T-cell (primary cell): ENCODE measurements around the gene SYNGR4. TPM values are rescaled to one million over a fixed set of nuclear protein-coding genes. Genes with fewer than 3 reads are reported as not detected.

Source experiments
- ATAC-seq, 4 experiments: fragments of 200-7000 bp in 3 of 4; fragments of 150-1000 bp in 1 of 4; cut with Tn5 transposase; replicated peaks in 1 of 4; 1 replicate in 3 of 4; 2 replicates in 1 of 4; pipeline ENCODE4 v1.10.0; 2021; ENCODE audit warnings: moderate library complexity in 3 of 4, mild to moderate bottlenecking in 2 of 4, moderate number of reproducible peaks in 1 of 4
- CTCF ChIA-PET, 2 donors: fragments of 300-600 bp; sonication (Branson Sonifier 250); formaldehyde crosslinking; loops; one replicate each; lab custom pipeline; 2022; ENCODE audit warnings: antibody characterized with exemption in 2 of 2; lab: Charles Lee
- POLR2A ChIA-PET, 2 donors: fragments of 300-600 bp; sonication (Branson Sonifier 250); formaldehyde crosslinking; loops; one replicate each; lab custom pipeline; 2022; ENCODE audit warnings: antibody characterized with exemption in 2 of 2; lab: Charles Lee
- DNase-seq, 35 experiments: peaks; one replicate each; pipeline versions ENCODE4 v3.0.0 to v3.0.0-alpha.2; 2013 to 2023
- H3K27ac ChIP-seq: one replicate; pipeline ENCODE4 v1.5.1; 2013; ENCODE audit warnings: low read length
- H3K27me3 ChIP-seq, 2 experiments: replicated peaks in 1 of 2; 1 replicate in 1 of 2; 2 replicates in 1 of 2; pipeline versions ENCODE4 v1.6.1 to v1.7.0; 2013; ENCODE audit warnings: low read length in 1 of 2, mixed read lengths in 1 of 2; ENCODE audit not compliant: control insufficient read depth in 2 of 2, insufficient read depth in 2 of 2; ENCODE audit errors: extremely low read depth in 1 of 2
- H3K36me3 ChIP-seq, 2 donors: 1 replicate in 1 of 2; 2 replicates in 1 of 2; pipeline versions ENCODE4 v1.6.1 to v1.7.0; 2013; ENCODE audit warnings: low read length in 1 of 2; ENCODE audit not compliant: control insufficient read depth in 2 of 2, insufficient read depth in 1 of 2; ENCODE audit errors: extremely low read depth in 1 of 2
- H3K4me1 ChIP-seq, 2 experiments: 1 replicate in 1 of 2; 2 replicates in 1 of 2; pipeline versions ENCODE4 v1.6.1 to v1.7.0; 2013; ENCODE audit warnings: low read length in 2 of 2, mixed read lengths in 1 of 2; ENCODE audit not compliant: insufficient read depth in 2 of 2, control insufficient read depth in 1 of 2; ENCODE audit errors: extremely low read depth in 1 of 2
- H3K4me3 ChIP-seq, 2 donors: 1 replicate in 1 of 2; 2 replicates in 1 of 2; pipeline versions ENCODE4 v1.5.1 to v1.7.0; 2013; ENCODE audit warnings: mild to moderate bottlenecking in 2 of 2, low read length in 1 of 2, moderate library complexity in 1 of 2; ENCODE audit not compliant: control insufficient read depth in 1 of 2; ENCODE audit errors: extremely low read depth in 1 of 2
- H3K9me3 ChIP-seq: 2 replicates; pipeline ENCODE4 v1.7.0; 2013
- H3K27ac Mint-ChIP-seq, 2 donors: one replicate each; pipeline ENCODE4 v1.8.0; 2020 to 2021; ENCODE audit warnings: mild to moderate bottlenecking in 2 of 2, mixed read lengths in 2 of 2
- H3K27me3 Mint-ChIP-seq, 2 donors: one replicate each; pipeline ENCODE4 v1.8.0; 2021 to 2022; ENCODE audit warnings: mixed read lengths in 2 of 2
- H3K36me3 Mint-ChIP-seq: one replicate; pipeline ENCODE4 v1.8.0; 2021; ENCODE audit warnings: mixed read lengths
- H3K4me1 Mint-ChIP-seq, 3 donors: one replicate each; pipeline ENCODE4 v1.8.0; 2020 to 2022; ENCODE audit warnings: mixed read lengths in 3 of 3, mild to moderate bottlenecking in 1 of 3
- H3K4me3 Mint-ChIP-seq, 3 donors: one replicate each; pipeline ENCODE4 v1.8.0; 2020 to 2022; ENCODE audit warnings: mild to moderate bottlenecking in 3 of 3, mixed read lengths in 3 of 3, moderate library complexity in 3 of 3
- H3K9me3 Mint-ChIP-seq, 3 donors: one replicate each; pipeline ENCODE4 v1.8.0; 2020 to 2022; ENCODE audit warnings: mixed read lengths in 3 of 3
- WGBS: methylation state at CpG from one replicate; pipeline ENCODE4 v1.1.5; 2013; ENCODE audit warnings: missing lambda C conversion rate; ENCODE audit not compliant: insufficient coverage; 5-methylcytosine and 5-hydroxymethylcytosine counted together
- total RNA-seq, 35 experiments: library from RNA in 6 of 35; stranded (reverse) in 6 of 35; fragments of 120-200 nt in 1 of 35; gene quantifications; one replicate each; pipeline versions ENCODE4 v1.2.1 to v1.2.4 and lab custom pipeline; 2013 to 2026

Gene SYNGR4
- total RNA-seq, 5 donors from 2014 or later (not counting 1 experiment from before 2014, with no cell fraction given): not detected

GRCh38 chr19:48348045-48348444 is 16.1 kb upstream of the SYNGR4 start:
- H3K27ac Mint-ChIP-seq: no peak overlapping the region
- WGBS: 90% methylated on average over 5 of the region's 5 CpGs
- H3K4me3 Mint-ChIP-seq: no peak overlapping the region
- peaks cover 0 to 3% of the 10 kb centered on the region in 2 donors for H3K36me3 ChIP-seq
- no peak overlapping the region for H3K27ac ChIP-seq
- no peaks in the 10 kb centered on the region for H3K9me3 Mint-ChIP-seq
- H3K4me1 Mint-ChIP-seq: peaks cover 0 to 7% (median 2%) of the 10 kb centered on the region in 3 donors
- ChIA-PET POLR2A (no interaction called here), CTCF (interaction anchor here in 1 of 2 donors (0.6 kb wide), 1 partner anchor 14 kb away, joined by 3 read pairs; no protein-coding TSS in a partner anchor)
- no peaks in the 10 kb centered on the region for H3K27me3 Mint-ChIP-seq
- ATAC-seq: no peak
- H3K36me3 Mint-ChIP-seq: peaks cover 10% of the 10 kb centered on the region
- peaks cover 0 to 6% of the 10 kb centered on the region in 2 experiments for H3K4me1 ChIP-seq
- H3K4me3 ChIP-seq: no peak overlapping the region
- DNase-seq: no peak
- no peaks in the 10 kb centered on the region for H3K9me3 ChIP-seq
- H3K27me3 ChIP-seq: no peaks in the 10 kb centered on the region

GRCh38 chr19:48348737-48349136 is 15.4 kb upstream of the SYNGR4 start:
- ATAC-seq (no peak), DNase-seq (no peak)
- peaks cover 0 to 7% (median 2%) of the 10 kb centered on the region in 3 donors for H3K4me1 Mint-ChIP-seq
- Histone ChIP-seq H3K27ac (no peak overlapping the region), H3K36me3 (peaks cover 0 to 3% of the 10 kb centered on the region in 2 donors), H3K27me3 (no peaks in the 10 kb centered on the region), H3K9me3 (no peaks in the 10 kb centered on the region), H3K4me1 (peaks cover 0 to 6% of the 10 kb centered on the region in 2 experiments), H3K4me3 (no peak overlapping the region)
- no peaks in the 10 kb centered on the region for H3K27me3 Mint-ChIP-seq
- no peaks in the 10 kb centered on the region for H3K9me3 Mint-ChIP-seq
- POLR2A ChIA-PET: no interaction called here
- WGBS: no CpG with 5 or more reads among the region's 7 CpGs
- no peak overlapping the region for H3K4me3 Mint-ChIP-seq
- CTCF ChIA-PET: no interaction called here
- H3K27ac Mint-ChIP-seq: no peak overlapping the region
- peaks cover 7% of the 10 kb centered on the region for H3K36me3 Mint-ChIP-seq

- Mint-ChIP-seq H3K27ac (no peak overlapping the region), H3K36me3 (peaks cover 7% of the 10 kb centered on the region), H3K4me3 (no peak overlapping the region), H3K9me3 (no peaks in the 10 kb centered on the region), H3K27me3 (no peaks in the 10 kb centered on the region), H3K4me1 (peaks cover 0 to 7% (median 2%) of the 10 kb centered on the region in 3 donors)
- WGBS: 91% methylated on average over 5 of the region's 5 CpGs
- ChIA-PET POLR2A (interaction anchor here in 1 of 2 donors (0.7 kb wide), 1 partner anchor 77 kb away, joined by 5 read pairs; no protein-coding TSS in a partner anchor), CTCF (interaction anchor here (0.7 to 1.0 kb wide), 2 partner anchors 233 to 397 kb away, joined by 3 to 10 read pairs; no protein-coding TSS in a partner anchor)
- no peak for DNase-seq
- no peak for ATAC-seq
- H3K36me3 ChIP-seq: peaks cover 0 to 3% of the 10 kb centered on the region in 2 donors
- no peaks in the 10 kb centered on the region for H3K27me3 ChIP-seq
- no peak overlapping the region for H3K4me3 ChIP-seq
- H3K27ac ChIP-seq: no peak overlapping the region
- no peaks in the 10 kb centered on the region for H3K9me3 ChIP-seq
- H3K4me1 ChIP-seq: peaks cover 0 to 6% of the 10 kb centered on the region in 2 experiments
Observed at GRCh38 chr19:48350856-48351255, 13.3 kb upstream of the SYNGR4 start.

- POLR2A ChIA-PET: interaction anchor here in 1 of 2 donors (0.7 kb wide), 1 partner anchor 77 kb away, joined by 5 read pairs; no protein-coding TSS in a partner anchor
- CTCF ChIA-PET: interaction anchor here (0.6 to 1.0 kb wide), 3 partner anchors 110 to 396 kb away, joined by 3 to 10 read pairs (median 5); no protein-coding TSS in a partner anchor
- no peaks in the 10 kb centered on the region for H3K27me3 Mint-ChIP-seq
- ATAC-seq (peak; percentile 71 to 82 (median 79)), DNase-seq (peak; percentile 42 to 84 (median 71))
- no peak overlapping the region for H3K27ac Mint-ChIP-seq
- WGBS: 55% methylated on average over 8 of the region's 8 CpGs
- H3K4me3 Mint-ChIP-seq: no peak overlapping the region
- Histone ChIP-seq H3K9me3 (no peaks in the 10 kb centered on the region), H3K4me3 (no peak overlapping the region), H3K27ac (no peak overlapping the region), H3K27me3 (no peaks in the 10 kb centered on the region), H3K36me3 (peaks cover 0 to 3% of the 10 kb centered on the region in 2 donors), H3K4me1 (peaks cover 0 to 6% of the 10 kb centered on the region in 2 experiments)
- H3K9me3 Mint-ChIP-seq: no peaks in the 10 kb centered on the region
- H3K4me1 Mint-ChIP-seq: peaks cover 0 to 7% (median 2%) of the 10 kb centered on the region in 3 donors
- peaks cover 7% of the 10 kb centered on the region for H3K36me3 Mint-ChIP-seq
Observed at GRCh38 chr19:48351341-48351752, 12.8 kb upstream of the SYNGR4 start.

GRCh38 chr19:48353677-48354076 is 10.5 kb upstream of the SYNGR4 start:
- WGBS: 100% methylated on average over 3 of the region's 5 CpGs

GRCh38 chr19:48354332-48354992 is 9.7 kb upstream of the SYNGR4 start:
- Histone ChIP-seq H3K4me1 (peaks cover 0 to 6% of the 10 kb centered on the region in 2 experiments), H3K27ac (no peak overlapping the region), H3K4me3 (no peak overlapping the region), H3K27me3 (no peaks in the 10 kb centered on the region), H3K36me3 (peaks cover 0 to 3% of the 10 kb centered on the region in 2 donors), H3K9me3 (no peaks in the 10 kb centered on the region)
- WGBS: 88% methylated on average over 10 of the region's 15 CpGs
- no peaks in the 10 kb centered on the region for H3K9me3 Mint-ChIP-seq
- peaks cover 8% of the 10 kb centered on the region for H3K36me3 Mint-ChIP-seq
- ChIA-PET CTCF (interaction anchor here in 1 of 2 donors (0.6 kb wide), 2 partner anchors 86 to 136 kb away, joined by 3 to 7 read pairs; no protein-coding TSS in a partner anchor), POLR2A (no interaction called here)
- no peak overlapping the region for H3K27ac Mint-ChIP-seq
- H3K4me1 Mint-ChIP-seq: peaks cover 0 to 7% (median 2%) of the 10 kb centered on the region in 3 donors
- ATAC-seq: no peak
- no peak overlapping the region for H3K4me3 Mint-ChIP-seq
- DNase-seq: no peak
- H3K27me3 Mint-ChIP-seq: no peaks in the 10 kb centered on the region

More at GRCh38 chr19:48353677-48354076, 10.5 kb upstream of the SYNGR4 start:
- Histone ChIP-seq H3K36me3 (peaks cover 0 to 3% of the 10 kb centered on the region in 2 donors), H3K4me1 (peaks cover 0 to 6% of the 10 kb centered on the region in 2 experiments), H3K27me3 (no peaks in the 10 kb centered on the region), H3K4me3 (no peak overlapping the region), H3K27ac (no peak overlapping the region), H3K9me3 (no peaks in the 10 kb centered on the region)
- no peak overlapping the region for H3K27ac Mint-ChIP-seq
- DNase-seq (no peak), ATAC-seq (no peak)
- ChIA-PET POLR2A (no interaction called here), CTCF (interaction anchor here in 1 of 2 donors (0.6 kb wide), 1 partner anchor 135 kb away, joined by 3 read pairs; no protein-coding TSS in a partner anchor)
- H3K36me3 Mint-ChIP-seq: peaks cover 7% of the 10 kb centered on the region
- H3K4me3 Mint-ChIP-seq: no peak overlapping the region
- H3K27me3 Mint-ChIP-seq: no peaks in the 10 kb centered on the region
- H3K9me3 Mint-ChIP-seq: no peaks in the 10 kb centered on the region
- H3K4me1 Mint-ChIP-seq: peaks cover 0 to 7% (median 2%) of the 10 kb centered on the region in 3 donors
